OCI-LY3 (cell line): ENCODE results near the gene GCNT4.

Source experiments
- CTCF ChIP-seq: fragments of 200-600, 300-600 bp; sonication (generic); IDR thresholded peaks from 2 replicates; pipeline ENCODE4 v1.5.1; 2014; ENCODE audit warnings: antibody characterized with exemption, low read length, low read depth
- EZH2phosphoT487 ChIP-seq: fragments of 200-600 bp; shearing (Covaris generic); IDR thresholded peaks from 2 replicates; pipeline ENCODE4 v1.6.1; 2018; ENCODE audit warnings: antibody characterized with exemption, mixed run types, low read depth

- TF ChIP-seq CTCF (no peak), EZH2phosphoT487 (no peak)
Measured at GRCh38 chr5:75062925-75063531, 10.7 kb upstream of the GCNT4 start.
